ENCODE data around the gene PTBP3. TPM values are rescaled to one million over a fixed set of nuclear protein-coding genes. Genes with fewer than 3 reads are reported as not detected.

The PTBP3 gene
- total RNA-seq, 1 experiment from 2014 or later: 141 TPM

DNA sequence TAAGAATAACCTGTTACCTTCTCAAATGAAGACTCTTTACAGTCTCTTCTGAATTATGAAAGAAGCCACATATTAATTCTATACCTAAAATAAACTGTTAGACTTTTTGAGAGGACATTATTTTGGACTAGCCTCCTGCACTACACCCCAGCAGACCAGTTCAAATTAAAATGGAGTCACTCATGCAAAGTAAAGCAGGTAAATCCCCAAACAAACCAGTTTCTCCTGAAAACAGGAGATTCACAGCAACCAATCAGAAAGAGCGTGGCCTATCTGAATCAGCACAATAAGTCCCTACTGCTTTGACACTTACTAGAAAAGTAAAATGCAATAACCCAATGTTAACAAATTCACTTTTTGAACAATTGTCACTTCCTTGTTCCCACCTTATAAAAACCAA, 58.8 kb downstream of the PTBP3 start:
- H3K27me3 ChIP-seq (ENCODE audit: insufficient read depth, low read depth): no peaks in the 10 kb centered on the region
- BruUV-seq (replicated peaks): no TSS peak
- POLR2A ChIA-PET (ENCODE audit: unreplicated experiment): no interaction called here
- H3K9me3 ChIP-seq (ENCODE audit: insufficient read depth, low read depth): no peaks in the 10 kb centered on the region
- no peak overlapping the region for H3K4me3 ChIP-seq
- no peaks in the 10 kb centered on the region for H3K9me2 ChIP-seq (ENCODE audit: insufficient read depth)
- H2AFZ ChIP-seq: no peak overlapping the region
- no peak for TF ChIP-seq EZH2 (IDR thresholded peaks at IDR 0.05; ENCODE audit: low read depth)
- TF ChIP-seq, protein P1, sequence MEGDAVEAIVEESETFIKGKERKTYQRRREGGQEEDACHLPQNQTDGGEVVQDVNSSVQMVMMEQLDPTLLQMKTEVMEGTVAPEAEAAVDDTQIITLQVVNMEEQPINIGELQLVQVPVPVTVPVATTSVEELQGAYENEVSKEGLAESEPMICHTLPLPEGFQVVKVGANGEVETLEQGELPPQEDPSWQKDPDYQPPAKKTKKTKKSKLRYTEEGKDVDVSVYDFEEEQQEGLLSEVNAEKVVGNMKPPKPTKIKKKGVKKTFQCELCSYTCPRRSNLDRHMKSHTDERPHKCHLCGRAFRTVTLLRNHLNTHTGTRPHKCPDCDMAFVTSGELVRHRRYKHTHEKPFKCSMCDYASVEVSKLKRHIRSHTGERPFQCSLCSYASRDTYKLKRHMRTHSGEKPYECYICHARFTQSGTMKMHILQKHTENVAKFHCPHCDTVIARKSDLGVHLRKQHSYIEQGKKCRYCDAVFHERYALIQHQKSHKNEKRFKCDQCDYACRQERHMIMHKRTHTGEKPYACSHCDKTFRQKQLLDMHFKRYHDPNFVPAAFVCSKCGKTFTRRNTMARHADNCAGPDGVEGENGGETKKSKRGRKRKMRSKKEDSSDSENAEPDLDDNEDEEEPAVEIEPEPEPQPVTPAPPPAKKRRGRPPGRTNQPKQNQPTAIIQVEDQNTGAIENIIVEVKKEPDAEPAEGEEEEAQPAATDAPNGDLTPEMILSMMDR (conservative IDR thresholded peaks at IDR 0.05): no peak
- intact Hi-C loops (cut with micrococcal nuclease; ENCODE audit: unreplicated experiment): no loop called here
- H3K36me3 ChIP-seq (ENCODE audit: low read depth): peaks cover 18% of the 10 kb centered on the region
- H3K79me2 ChIP-seq (ENCODE audit: low read depth): peaks cover 95% of the 10 kb centered on the region
- H3K27ac ChIP-seq: peak overlapping the region; percentile 40
- peaks cover 40% of the 10 kb centered on the region for H3K4me1 ChIP-seq (replicated peaks; ENCODE audit: insufficient read depth)
- no peaks in the 10 kb centered on the region for H4K20me1 ChIP-seq (ENCODE audit: insufficient read depth)
- H3K4me2 ChIP-seq: no peak overlapping the region; the same call in 1 of the 2 replicates
- peak in 1 of 2 experiments; percentile 42 for DNase-seq
- CTCF ChIA-PET: no interaction called here
- H3F3A ChIP-seq (ENCODE audit: insufficient read depth, low read depth): peaks cover 48% of the 10 kb centered on the region

DNA sequence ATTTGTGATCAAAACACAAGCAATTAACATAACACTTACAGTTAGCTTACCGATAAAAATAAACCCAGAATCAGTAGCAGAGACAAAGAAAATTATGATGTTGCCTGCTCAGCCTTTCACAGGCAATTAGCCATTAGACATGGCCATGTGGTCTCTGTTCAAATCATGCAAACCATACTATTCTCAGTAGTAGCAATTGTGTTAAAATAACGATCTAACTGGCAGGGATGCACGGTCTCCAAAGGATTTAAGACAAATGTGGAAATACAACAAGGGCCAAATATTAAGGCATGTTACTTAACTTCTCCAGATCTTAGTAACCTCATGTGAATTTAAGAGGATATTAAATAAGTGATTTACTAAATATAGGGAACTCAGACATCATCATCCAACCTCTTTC, 59.5 kb downstream of the PTBP3 start:
- Histone ChIP-seq H3F3A (ENCODE audit: insufficient read depth, low read depth) (peaks cover 48% of the 10 kb centered on the region), H3K9me3 (ENCODE audit: insufficient read depth, low read depth) (no peaks in the 10 kb centered on the region), H3K4me1 (replicated peaks; ENCODE audit: insufficient read depth) (peaks cover 40% of the 10 kb centered on the region), H3K27me3 (ENCODE audit: insufficient read depth, low read depth) (no peaks in the 10 kb centered on the region), H2AFZ (no peak overlapping the region), H4K20me1 (ENCODE audit: insufficient read depth) (no peaks in the 10 kb centered on the region), H3K9me2 (ENCODE audit: insufficient read depth) (no peaks in the 10 kb centered on the region), H3K4me3 (no peak overlapping the region), H3K4me2 (no peak overlapping the region), H3K79me2 (ENCODE audit: low read depth) (peaks cover 94% of the 10 kb centered on the region), H3K27ac (peak overlapping the region; percentile 75), H3K36me3 (ENCODE audit: low read depth) (peaks cover 18% of the 10 kb centered on the region)
- intact Hi-C loops (cut with micrococcal nuclease; ENCODE audit: unreplicated experiment): no loop called here
- DNase-seq: no peak
- no TSS peak for BruUV-seq (replicated peaks)
- TF ChIP-seq, protein P1 (conservative IDR thresholded peaks at IDR 0.05): no peak
- no peak for TF ChIP-seq EZH2 (IDR thresholded peaks at IDR 0.05; ENCODE audit: low read depth)
- ChIA-PET CTCF (no interaction called here), POLR2A (ENCODE audit: unreplicated experiment) (no interaction called here)

DNA sequence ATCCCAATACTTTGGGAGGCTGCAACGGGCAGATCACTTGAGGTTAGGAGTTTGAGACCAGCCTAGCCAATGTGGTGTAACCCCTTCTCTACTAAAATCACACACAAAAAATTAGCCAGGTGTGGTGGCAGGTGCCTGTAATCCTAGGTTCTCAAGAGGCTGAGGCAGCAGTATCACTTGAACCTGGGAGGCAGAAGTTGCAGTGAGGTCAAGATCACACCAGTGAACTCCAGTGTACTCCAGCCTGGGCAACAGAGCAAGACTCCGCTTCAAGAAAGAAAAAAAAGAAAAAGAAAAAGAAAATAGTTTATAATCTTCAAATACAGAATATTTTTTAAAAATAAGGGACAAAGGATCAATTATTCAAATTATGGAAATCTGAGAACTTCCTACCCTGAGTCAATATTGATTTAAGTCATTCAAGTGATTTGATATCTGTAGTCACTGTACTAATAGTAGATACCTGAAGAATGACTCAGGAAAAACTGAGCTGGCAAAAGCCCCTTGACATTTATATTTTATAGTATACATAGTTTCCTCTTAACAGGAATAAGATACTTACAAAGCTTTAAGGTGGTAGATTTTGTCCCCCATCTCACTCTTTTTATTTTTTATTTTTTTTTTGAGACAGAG, 61.8 kb downstream of the PTBP3 start:
- H3K36me3 ChIP-seq (ENCODE audit: low read depth): peaks cover 29% of the 10 kb centered on the region
- H3K4me1 ChIP-seq (replicated peaks; ENCODE audit: insufficient read depth): peaks cover 40% of the 10 kb centered on the region
- H3K79me2 ChIP-seq (ENCODE audit: low read depth): peaks cover 77% of the 10 kb centered on the region
- TF ChIP-seq, protein P1 (conservative IDR thresholded peaks at IDR 0.05): no peak
- TF ChIP-seq EZH2 (IDR thresholded peaks at IDR 0.05; ENCODE audit: low read depth): no peak
- ChIA-PET POLR2A (ENCODE audit: unreplicated experiment) (no interaction called here), CTCF (interaction anchor here (0.7 kb wide), 1 partner anchor 26 kb away, joined by 8 read pairs; no protein-coding TSS in a partner anchor)
- BruUV-seq (replicated peaks): no TSS peak
- H3K27me3 ChIP-seq (ENCODE audit: insufficient read depth, low read depth): no peaks in the 10 kb centered on the region
- peak overlapping the region; percentile 75 for H3K27ac ChIP-seq
- no peak overlapping the region for H2AFZ ChIP-seq
- peak in 1 of 2 experiments; percentile 85 for DNase-seq
- peaks cover 46% of the 10 kb centered on the region for H3F3A ChIP-seq (ENCODE audit: insufficient read depth, low read depth)
- no peaks in the 10 kb centered on the region for H3K9me2 ChIP-seq (ENCODE audit: insufficient read depth)
- H3K9me3 ChIP-seq (ENCODE audit: insufficient read depth, low read depth): no peaks in the 10 kb centered on the region
- H3K4me2 ChIP-seq: peak overlapping the region; percentile 45
- no peak overlapping the region for H3K4me3 ChIP-seq
- intact Hi-C loops (cut with micrococcal nuclease; ENCODE audit: unreplicated experiment): no loop called here
- no peaks in the 10 kb centered on the region for H4K20me1 ChIP-seq (ENCODE audit: insufficient read depth)
